Smooth muscle cell (in vitro differentiated cells): ENCODE results near the gene BMP15. TPM values are rescaled to one million over a fixed set of nuclear protein-coding genes. Genes with fewer than 3 reads are reported as not detected.

Experiments
- DNase-seq: peaks from one replicate; lab custom pipeline; 2025; ENCODE audit not compliant: unreplicated experiment; lab: John Stamatoyannopoulos, UW
- H2AFZ ChIP-seq: fragments of 200-600 bp; sonication (generic); 2 replicates; pipeline ENCODE4 v1.6.0; 2016; ENCODE audit warnings: antibody characterized with exemption, low read depth, mild to moderate bottlenecking
- H3F3A ChIP-seq: fragments of 200-600 bp; sonication (generic); 2 replicates; pipeline ENCODE4 v1.6.0; 2017; ENCODE audit warnings: antibody characterized with exemption, low read depth
- H3K27ac ChIP-seq: fragments of 200-600 bp; sonication (generic); 2 replicates; pipeline ENCODE4 v1.5.1; 2016; ENCODE audit warnings: low read depth, mild to moderate bottlenecking
- H3K27me3 ChIP-seq: fragments of 200-600 bp; sonication (generic); 2 replicates; pipeline ENCODE4 v1.6.1; 2016; ENCODE audit warnings: low read depth, mild to moderate bottlenecking
- H3K36me3 ChIP-seq: fragments of 200-600 bp; sonication (generic); 2 replicates; pipeline ENCODE4 v1.5.1; 2016; ENCODE audit warnings: low read depth
- H3K4me1 ChIP-seq: fragments of 200-600 bp; sonication (generic); 2 replicates; pipeline ENCODE4 v1.5.1; 2016; ENCODE audit warnings: low read depth
- H3K4me2 ChIP-seq: fragments of 200-600 bp; sonication (generic); 2 replicates; pipeline ENCODE4 v1.6.0; 2016; ENCODE audit warnings: mild to moderate bottlenecking
- H3K4me3 ChIP-seq: fragments of 200-600 bp; sonication (generic); 2 replicates; pipeline ENCODE4 v1.5.1; 2016; ENCODE audit warnings: mild to moderate bottlenecking
- H3K79me2 ChIP-seq: fragments of 200-600 bp; sonication (generic); 2 replicates; pipeline ENCODE4 v1.6.0; 2016; ENCODE audit warnings: low read depth, mild to moderate bottlenecking
- H3K9ac ChIP-seq: fragments of 200-600 bp; sonication (generic); 2 replicates; pipeline ENCODE4 v1.6.0; 2016; ENCODE audit warnings: low read depth
- H3K9me3 ChIP-seq: fragments of 200-600 bp; sonication (generic); replicated peaks from 2 replicates; pipeline ENCODE4 v1.5.1; 2016; ENCODE audit warnings: low read depth
- H4K20me1 ChIP-seq: fragments of 200-600 bp; sonication (generic); 2 replicates; pipeline ENCODE4 v1.6.0; 2016; ENCODE audit warnings: low read depth
- CTCF ChIP-seq: fragments of 200-600 bp; sonication (generic); IDR thresholded peaks from 2 replicates; pipeline ENCODE4 v1.5.1; 2017; ENCODE audit warnings: borderline replicate concordance, mild to moderate bottlenecking, antibody characterized with exemption; ENCODE audit not compliant: insufficient read depth, poor library complexity, severe bottlenecking
- WGBS: methylation state at CpG from one replicate; pipeline ENCODE4 v1.1.7; 2016; ENCODE audit warnings: low lambda C conversion rate; 5-methylcytosine and 5-hydroxymethylcytosine counted together
- polyA plus RNA-seq: library from polyadenylated mRNA; unstranded; fragments of >200 nt; fragmentation: Nextera tagmentation; extraction: Ambion mirVana; gene quantifications from 2 replicates; pipeline ENCODE4 v1.2.1, GENCODE V29; 2016
- total RNA-seq: library from RNA; depleted of rRNA; stranded (reverse); fragments of >200 nt; gene quantifications from 2 replicates; pipeline ENCODE4 v1.2.3, GENCODE V29; 2014

BMP15 gene
- total and polyA plus RNA-seq, 2 experiments from 2014 or later = not detected

GRCh38 chrX:50874876-50875275, 35.7 kb upstream of the BMP15 start:
- H3K4me1 ChIP-seq = no peaks in the 10 kb centered on the region
- H3K9me3 ChIP-seq = no peaks in the 10 kb centered on the region
- DNase-seq = no peak
- TF ChIP-seq CTCF = no peak
- no peak overlapping the region for H3K9ac ChIP-seq
- H3K27ac ChIP-seq = no peak overlapping the region
- H3K36me3 ChIP-seq = no peaks in the 10 kb centered on the region
- no peak overlapping the region for H2AFZ ChIP-seq
- no peaks in the 10 kb centered on the region for H4K20me1 ChIP-seq
- H3K4me3 ChIP-seq = no peak overlapping the region
- H3F3A ChIP-seq = no peaks in the 10 kb centered on the region
- no peak overlapping the region for H3K4me2 ChIP-seq
- no peaks in the 10 kb centered on the region for H3K79me2 ChIP-seq
- H3K27me3 ChIP-seq = no peaks in the 10 kb centered on the region
- WGBS = 54% methylated on average over 3 of the region's 3 CpGs

GRCh38 chrX:50876551-50876950, 34.0 kb upstream of the BMP15 start:
- Histone ChIP-seq H3F3A (no peaks in the 10 kb centered on the region), H3K4me3 (no peak overlapping the region), H4K20me1 (no peaks in the 10 kb centered on the region), H3K36me3 (no peaks in the 10 kb centered on the region), H3K9ac (peak overlapping the region; percentile 34), H3K4me2 (peak overlapping the region; percentile 53), H3K9me3 (no peaks in the 10 kb centered on the region), H3K4me1 (no peaks in the 10 kb centered on the region), H2AFZ (no peak overlapping the region), H3K79me2 (no peaks in the 10 kb centered on the region), H3K27ac (peak overlapping the region; percentile 74), H3K27me3 (no peaks in the 10 kb centered on the region)
- DNase-seq = no peak
- WGBS = 60% methylated on average over 4 of the region's 4 CpGs
- TF ChIP-seq CTCF = no peak

GRCh38 chrX:50877310-50877709, 33.2 kb upstream of the BMP15 start:
- TF ChIP-seq CTCF = no peak
- no peak overlapping the region for H2AFZ ChIP-seq
- H3K4me1 ChIP-seq = no peaks in the 10 kb centered on the region
- H3K9ac ChIP-seq = peak overlapping the region; percentile 34
- 40% methylated on average over 6 of the region's 6 CpGs for WGBS
- H3F3A ChIP-seq = no peaks in the 10 kb centered on the region
- H3K9me3 ChIP-seq = no peaks in the 10 kb centered on the region
- no peaks in the 10 kb centered on the region for H3K27me3 ChIP-seq
- H3K4me2 ChIP-seq = no peak overlapping the region
- H3K4me3 ChIP-seq = no peak overlapping the region
- DNase-seq = no peak
- no peaks in the 10 kb centered on the region for H4K20me1 ChIP-seq
- H3K27ac ChIP-seq = peak overlapping the region; percentile 74
- no peaks in the 10 kb centered on the region for H3K79me2 ChIP-seq
- no peaks in the 10 kb centered on the region for H3K36me3 ChIP-seq

GRCh38 chrX:50881028-50881427, 29.5 kb upstream of the BMP15 start:
- Histone ChIP-seq H3K4me3 (no peak overlapping the region), H3F3A (no peaks in the 10 kb centered on the region), H2AFZ (no peak overlapping the region), H3K9me3 (no peaks in the 10 kb centered on the region), H4K20me1 (no peaks in the 10 kb centered on the region), H3K4me1 (no peaks in the 10 kb centered on the region), H3K27ac (peak overlapping the region; percentile 17), H3K27me3 (no peaks in the 10 kb centered on the region), H3K79me2 (no peaks in the 10 kb centered on the region), H3K4me2 (no peak overlapping the region), H3K9ac (no peak overlapping the region), H3K36me3 (no peaks in the 10 kb centered on the region)
- no peak for TF ChIP-seq CTCF
- DNase-seq = no peak
